Measurements from ENCODE around the gene LRFN5.

LRFN5 gene

DNA sequence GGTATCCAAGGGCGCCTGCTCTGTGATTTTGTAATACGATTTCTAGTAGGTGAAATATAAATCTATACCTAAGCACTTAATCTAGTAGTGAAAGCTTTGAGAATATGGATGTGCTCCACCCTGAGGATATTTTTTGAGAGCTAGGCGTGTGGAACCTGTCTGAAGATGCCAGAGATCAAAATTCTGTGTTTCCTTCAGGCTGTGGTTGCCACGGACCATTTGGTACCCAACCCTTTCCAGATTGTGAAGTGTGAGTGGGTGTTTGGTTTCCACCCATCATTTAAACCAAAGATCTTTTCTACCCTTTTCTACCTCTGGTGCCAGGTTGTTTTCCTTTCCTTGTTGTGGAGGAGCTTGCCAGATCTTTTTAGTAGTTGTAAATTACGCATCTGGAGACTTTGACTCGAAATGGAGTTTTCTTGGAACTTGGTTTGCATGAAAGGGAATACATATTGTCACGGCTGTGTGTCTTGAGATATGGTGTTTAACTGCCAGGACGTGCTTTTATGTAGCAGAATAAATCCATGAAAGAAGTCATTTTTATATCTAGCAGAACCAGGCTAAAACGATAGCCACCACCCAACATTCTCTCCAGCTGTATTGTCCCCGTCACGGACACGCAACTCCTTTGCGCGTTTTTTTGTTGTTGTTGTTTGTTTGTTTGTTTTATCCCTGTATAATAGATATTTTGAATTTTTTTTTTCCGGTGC, 2.2 kb downstream of the LRFN5 start:
- H3K27ac Mint-ChIP-seq, result no peak overlapping the region
- H3K36me3 Mint-ChIP-seq (ENCODE audit: low read depth), result no peaks in the 10 kb centered on the region
- H3K4me1 Mint-ChIP-seq (ENCODE audit: low read depth), result peaks cover 5% of the 10 kb centered on the region
- peaks cover 74% of the 10 kb centered on the region for H3K27me3 Mint-ChIP-seq
- no peak overlapping the region for H3K4me3 Mint-ChIP-seq
- no peaks in the 10 kb centered on the region for H3K9me3 Mint-ChIP-seq
- intact Hi-C loops (cut with micrococcal nuclease), result no loop called here

DNA sequence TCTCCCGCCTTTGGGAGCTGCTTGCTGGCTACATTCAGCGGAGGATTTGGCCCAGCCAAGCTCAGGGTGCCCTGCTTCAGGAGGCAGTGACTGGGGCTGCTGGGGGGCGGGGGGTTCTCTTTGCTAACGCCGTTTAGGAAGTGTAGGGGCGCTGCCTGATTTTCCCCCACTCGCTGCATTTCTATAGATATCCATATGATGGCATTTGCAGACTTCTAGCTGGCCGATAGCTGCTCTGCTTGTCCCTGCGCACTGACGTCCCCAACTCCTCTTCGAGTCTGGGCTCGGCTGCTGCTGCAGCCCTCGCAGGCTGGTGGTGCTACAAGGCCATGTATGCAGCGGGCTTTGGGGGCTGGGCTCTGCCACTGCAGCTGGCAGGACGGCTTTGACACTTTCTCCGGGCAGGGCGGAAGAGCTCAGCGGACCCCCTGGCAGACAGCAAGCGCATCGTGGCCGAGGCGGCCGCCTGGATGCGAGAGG, 3.1 kb downstream of the LRFN5 start:
- intact Hi-C loops (cut with micrococcal nuclease), result no loop called here
- Mint-ChIP-seq H3K27ac (no peak overlapping the region), H3K4me1 (ENCODE audit: low read depth) (peaks cover 5% of the 10 kb centered on the region), H3K27me3 (peaks cover 66% of the 10 kb centered on the region), H3K9me3 (no peaks in the 10 kb centered on the region), H3K4me3 (no peak overlapping the region), H3K36me3 (ENCODE audit: low read depth) (no peaks in the 10 kb centered on the region)

DNA sequence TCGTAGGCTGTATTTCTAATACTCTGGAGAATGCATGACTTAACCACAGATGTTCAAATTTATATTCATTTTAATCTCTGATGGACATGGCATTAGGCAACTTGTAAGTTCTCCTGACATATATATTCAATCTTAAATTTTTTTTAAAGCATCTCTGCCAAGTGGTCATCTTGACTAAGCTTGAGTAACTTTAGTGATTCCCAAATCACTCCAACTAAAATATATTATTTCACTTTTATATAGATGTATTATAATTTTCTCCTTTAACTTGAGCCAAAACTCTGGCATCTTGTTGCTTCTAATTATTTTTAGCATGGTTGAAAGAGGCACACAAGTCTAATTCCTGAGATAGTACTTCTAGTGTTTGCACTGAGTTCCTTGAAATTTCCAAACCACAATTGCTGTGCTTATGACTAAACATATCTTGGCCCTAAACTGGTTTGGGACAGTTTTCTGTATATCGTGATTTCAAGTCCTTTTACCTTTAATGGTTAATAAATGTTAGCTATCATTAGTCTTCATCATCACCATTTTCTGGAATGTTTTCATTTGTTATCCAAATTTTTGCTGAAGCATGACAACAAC, 8.4 kb downstream of the LRFN5 start:
- intact Hi-C loops (cut with micrococcal nuclease), result no loop called here
- H3K27ac Mint-ChIP-seq, result no peak overlapping the region
- peaks cover 14% of the 10 kb centered on the region for H3K27me3 Mint-ChIP-seq
- H3K4me3 Mint-ChIP-seq, result no peak overlapping the region
- H3K4me1 Mint-ChIP-seq (ENCODE audit: low read depth), result no peaks in the 10 kb centered on the region
- H3K9me3 Mint-ChIP-seq, result no peaks in the 10 kb centered on the region
- no peaks in the 10 kb centered on the region for H3K36me3 Mint-ChIP-seq (ENCODE audit: low read depth)

DNA sequence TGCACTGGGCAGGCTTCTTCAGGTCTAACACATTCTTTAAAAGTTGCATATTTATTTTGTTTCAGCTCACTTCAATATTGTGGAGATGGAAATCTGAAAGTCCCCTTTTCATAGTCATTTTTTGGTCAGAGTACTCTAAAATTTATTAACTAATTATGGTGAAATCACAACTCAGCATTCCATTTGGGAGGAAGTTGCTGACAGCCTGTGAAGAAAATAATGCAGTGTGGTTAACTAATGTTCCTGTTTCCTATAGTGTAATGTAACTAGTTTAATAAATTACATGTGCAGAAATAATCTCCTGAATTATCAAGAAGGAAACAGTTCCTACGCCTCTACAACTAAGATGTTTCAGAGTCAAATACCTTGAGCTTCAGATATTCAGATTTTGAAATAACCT, 17.1 kb downstream of the LRFN5 start:
- Mint-ChIP-seq H3K4me1 (ENCODE audit: low read depth) (no peaks in the 10 kb centered on the region), H3K27ac (no peak overlapping the region), H3K4me3 (no peak overlapping the region), H3K36me3 (ENCODE audit: low read depth) (no peaks in the 10 kb centered on the region), H3K9me3 (no peaks in the 10 kb centered on the region), H3K27me3 (no peaks in the 10 kb centered on the region)
- intact Hi-C loops (cut with micrococcal nuclease), result no loop called here

DNA sequence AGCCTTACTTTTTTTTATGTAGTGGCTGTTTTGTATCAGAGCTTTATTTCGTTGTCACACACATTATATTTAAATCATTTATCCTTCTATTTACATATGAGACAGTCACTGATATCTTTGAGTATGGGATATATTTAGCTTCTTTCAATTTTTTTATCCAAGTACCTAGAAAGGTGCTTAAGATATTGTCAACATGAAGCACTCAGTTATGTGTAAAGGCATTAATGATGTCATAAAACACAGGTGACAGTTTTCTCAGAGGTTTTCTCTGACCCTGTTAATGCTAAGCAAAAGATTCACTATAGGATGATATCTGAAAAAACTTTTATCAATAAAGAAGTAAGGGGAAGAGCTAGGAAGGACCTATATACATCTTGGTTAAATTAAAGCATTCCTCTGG, 23.2 kb downstream of the LRFN5 start:
- Mint-ChIP-seq H3K9me3 (no peaks in the 10 kb centered on the region), H3K36me3 (ENCODE audit: low read depth) (no peaks in the 10 kb centered on the region), H3K27me3 (no peaks in the 10 kb centered on the region), H3K4me1 (ENCODE audit: low read depth) (no peaks in the 10 kb centered on the region), H3K4me3 (no peak overlapping the region), H3K27ac (no peak overlapping the region)
- intact Hi-C loops (cut with micrococcal nuclease), result no loop called here

DNA sequence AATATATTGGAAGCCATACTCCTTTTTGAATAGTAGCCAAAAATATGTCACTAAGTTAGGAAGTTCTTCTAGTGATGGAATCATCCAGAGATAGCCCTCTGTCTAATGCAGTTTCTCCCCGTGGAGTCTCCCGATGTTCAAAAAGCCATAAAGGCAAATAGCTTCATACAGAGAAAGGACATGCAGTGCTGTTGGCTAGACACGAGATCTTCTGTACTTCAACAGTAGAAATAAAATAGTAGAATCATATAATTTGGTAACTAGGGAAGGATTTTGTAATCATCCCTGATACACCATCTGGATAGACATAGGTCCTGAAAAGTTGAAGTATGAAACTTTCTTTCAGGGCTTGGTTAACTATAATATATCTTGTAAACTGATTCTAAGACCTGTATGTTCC, 27.6 kb downstream of the LRFN5 start:
- Mint-ChIP-seq H3K4me1 (ENCODE audit: low read depth) (no peaks in the 10 kb centered on the region), H3K36me3 (ENCODE audit: low read depth) (no peaks in the 10 kb centered on the region), H3K4me3 (no peak overlapping the region), H3K9me3 (no peaks in the 10 kb centered on the region), H3K27me3 (no peaks in the 10 kb centered on the region), H3K27ac (no peak overlapping the region)
- intact Hi-C loops (cut with micrococcal nuclease), result no loop called here

DNA sequence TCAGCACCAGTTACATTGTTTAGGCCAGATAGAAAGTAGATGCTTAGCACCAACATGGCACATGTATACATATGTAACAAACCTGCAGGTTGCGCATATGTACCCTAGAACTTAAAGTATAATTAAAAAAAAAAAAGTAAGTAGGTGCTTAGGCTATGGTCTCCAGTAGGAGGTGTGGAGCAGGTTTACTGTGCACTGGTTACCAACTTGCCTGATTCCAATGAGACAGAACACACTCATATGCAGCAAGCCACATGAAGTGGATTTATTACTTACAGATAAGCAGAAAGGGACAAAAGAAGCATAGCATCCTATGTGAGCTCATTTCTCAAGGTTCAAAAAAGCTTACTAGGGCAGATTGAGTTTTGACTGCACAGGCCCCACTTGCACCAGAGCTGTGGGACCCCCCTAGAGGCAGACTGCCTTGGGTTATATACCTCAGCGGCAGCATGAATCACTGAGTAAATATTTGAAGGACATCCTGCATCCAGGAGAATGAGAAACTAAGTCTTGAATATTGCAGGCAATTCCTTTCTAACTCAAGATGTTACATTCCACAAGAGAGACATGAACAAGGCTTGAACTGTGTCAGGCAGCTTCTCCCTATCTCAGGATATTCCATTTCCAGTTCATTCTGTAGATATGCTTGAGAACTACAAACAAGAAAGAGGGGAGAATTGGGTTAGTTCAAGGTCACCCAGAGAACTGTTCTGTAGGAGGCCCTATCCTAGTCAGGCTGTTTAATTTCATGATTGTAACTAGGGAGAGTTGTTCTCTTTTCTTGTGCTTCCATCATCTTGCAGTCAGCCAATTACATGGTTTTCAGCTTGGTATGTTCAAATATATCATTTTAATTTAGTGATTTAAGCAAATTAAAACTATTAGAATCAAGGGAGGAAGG, 30.1 kb downstream of the LRFN5 start:
- H3K36me3 Mint-ChIP-seq (ENCODE audit: low read depth), result no peaks in the 10 kb centered on the region
- no peaks in the 10 kb centered on the region for H3K27me3 Mint-ChIP-seq
- no peaks in the 10 kb centered on the region for H3K9me3 Mint-ChIP-seq
- no peak overlapping the region for H3K27ac Mint-ChIP-seq
- intact Hi-C loops (cut with micrococcal nuclease), result no loop called here
- H3K4me3 Mint-ChIP-seq, result no peak overlapping the region
- H3K4me1 Mint-ChIP-seq (ENCODE audit: low read depth), result no peaks in the 10 kb centered on the region

DNA sequence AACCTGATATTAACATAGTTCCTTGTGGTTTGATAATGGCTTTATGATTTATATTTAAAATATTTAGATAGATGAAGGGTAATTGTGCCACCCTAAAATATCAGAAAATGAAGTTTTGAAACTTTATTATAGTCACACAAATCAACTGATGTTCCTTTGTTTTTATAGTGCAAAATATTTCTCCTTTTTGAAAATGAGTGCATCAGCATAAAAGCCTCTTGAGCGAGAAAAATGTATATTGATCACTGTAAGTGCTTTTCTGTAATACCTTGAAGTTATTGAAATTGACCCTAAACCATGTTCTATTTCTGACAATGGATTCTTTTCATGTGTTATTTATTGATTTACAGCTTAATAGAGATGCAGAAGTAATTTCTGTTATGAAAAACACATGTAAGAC, 35.0 kb downstream of the LRFN5 start:
- intact Hi-C loops (cut with micrococcal nuclease), result no loop called here
- Mint-ChIP-seq H3K27me3 (no peaks in the 10 kb centered on the region), H3K4me3 (no peak overlapping the region), H3K27ac (no peak overlapping the region), H3K36me3 (ENCODE audit: low read depth) (no peaks in the 10 kb centered on the region), H3K9me3 (no peaks in the 10 kb centered on the region), H3K4me1 (ENCODE audit: low read depth) (no peaks in the 10 kb centered on the region)

DNA sequence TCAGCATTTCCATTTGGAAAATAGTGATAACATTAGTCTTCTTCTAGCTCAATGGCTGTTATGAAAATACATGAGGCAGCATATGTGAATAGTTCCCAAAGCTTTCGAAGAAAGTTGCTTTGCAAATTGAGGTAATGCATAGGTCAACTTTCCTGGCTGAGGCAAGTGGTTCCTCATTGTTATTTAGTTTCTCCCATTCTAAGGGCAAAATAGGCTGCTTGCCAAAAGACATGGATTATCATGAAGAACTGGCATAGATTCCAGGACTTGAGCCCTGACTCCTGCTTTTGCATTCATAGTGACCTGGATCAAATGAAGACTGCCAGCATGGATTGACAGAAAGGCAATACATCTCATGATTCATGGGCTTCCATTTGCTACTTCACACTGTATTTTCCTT, 35.7 kb downstream of the LRFN5 start:
- H3K27ac Mint-ChIP-seq, result no peak overlapping the region
- no peaks in the 10 kb centered on the region for H3K9me3 Mint-ChIP-seq
- no peaks in the 10 kb centered on the region for H3K36me3 Mint-ChIP-seq (ENCODE audit: low read depth)
- no peaks in the 10 kb centered on the region for H3K4me1 Mint-ChIP-seq (ENCODE audit: low read depth)
- H3K27me3 Mint-ChIP-seq, result no peaks in the 10 kb centered on the region
- H3K4me3 Mint-ChIP-seq, result no peak overlapping the region
- intact Hi-C loops (cut with micrococcal nuclease), result no loop called here

DNA sequence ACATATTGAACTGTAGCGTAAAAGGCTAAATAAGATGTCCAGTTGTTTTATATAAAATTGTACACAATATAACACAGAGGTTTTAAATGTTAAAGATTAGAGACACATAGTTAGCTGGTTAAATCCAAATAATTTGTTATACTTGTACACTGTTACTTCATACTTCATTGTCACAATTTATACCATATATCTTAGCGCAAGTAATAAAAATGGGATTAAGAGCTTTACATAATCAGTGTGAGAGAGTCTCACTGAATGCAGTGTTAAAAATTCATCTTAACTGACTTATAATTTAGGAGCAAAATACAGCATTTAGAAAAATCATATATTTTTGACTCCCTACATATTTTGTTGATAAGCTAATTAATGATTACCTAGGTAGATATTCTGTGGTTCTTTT, 36.1 kb downstream of the LRFN5 start:
- Mint-ChIP-seq H3K36me3 (ENCODE audit: low read depth) (no peaks in the 10 kb centered on the region), H3K27me3 (no peaks in the 10 kb centered on the region)
- intact Hi-C loops (cut with micrococcal nuclease), result no loop called here

DNA sequence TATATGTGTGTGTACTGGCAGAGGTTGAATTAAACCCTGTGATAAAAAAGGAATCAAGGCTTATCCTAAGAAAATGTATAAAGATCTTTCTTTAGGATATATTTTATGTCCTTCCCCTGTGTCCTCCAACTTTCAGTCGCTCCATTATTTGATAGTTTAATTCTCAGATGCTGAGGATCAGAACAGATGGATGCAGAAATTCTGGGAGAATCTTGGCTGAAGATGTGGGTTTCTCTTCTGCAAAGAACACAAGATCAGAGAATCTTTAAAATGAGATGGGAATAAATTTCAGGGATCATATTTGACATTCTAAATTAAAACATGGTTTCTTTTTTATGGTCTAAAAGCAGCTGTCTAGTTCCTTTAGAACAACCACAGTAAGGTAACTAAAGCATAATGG, 37.9 kb downstream of the LRFN5 start:
- H3K36me3 Mint-ChIP-seq (ENCODE audit: low read depth), result no peaks in the 10 kb centered on the region
- H3K4me1 Mint-ChIP-seq (ENCODE audit: low read depth), result no peaks in the 10 kb centered on the region
- H3K27ac Mint-ChIP-seq, result no peak overlapping the region
- H3K9me3 Mint-ChIP-seq, result no peaks in the 10 kb centered on the region
- no peaks in the 10 kb centered on the region for H3K27me3 Mint-ChIP-seq
- no peak overlapping the region for H3K4me3 Mint-ChIP-seq
- intact Hi-C loops (cut with micrococcal nuclease), result no loop called here

More for the DNA sequence above, 36.1 kb downstream of the LRFN5 start:
- no peaks in the 10 kb centered on the region for H3K4me1 Mint-ChIP-seq (ENCODE audit: low read depth)
- no peak overlapping the region for H3K4me3 Mint-ChIP-seq
- H3K27ac Mint-ChIP-seq, result no peak overlapping the region
- H3K9me3 Mint-ChIP-seq, result no peaks in the 10 kb centered on the region

DNA sequence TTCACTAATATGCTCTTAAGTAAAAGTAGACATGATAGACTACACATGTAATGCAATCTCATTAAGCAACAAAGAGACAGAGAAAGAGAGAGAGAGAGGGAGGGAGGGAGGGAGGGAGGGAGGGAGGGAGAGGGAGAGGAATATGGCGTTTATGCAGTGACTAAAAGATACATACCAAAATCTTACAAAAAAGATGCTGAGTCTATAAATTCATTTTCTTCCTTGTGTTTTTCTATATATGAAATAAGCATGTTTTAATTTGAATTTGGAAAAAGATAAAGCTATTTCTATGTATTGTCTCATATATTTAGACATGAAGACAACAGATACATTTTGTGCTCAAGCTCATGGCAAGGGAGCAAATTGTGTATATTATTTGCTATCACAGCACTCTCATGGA, 44.1 kb downstream of the LRFN5 start:
- Mint-ChIP-seq H3K27me3 (no peaks in the 10 kb centered on the region), H3K9me3 (no peaks in the 10 kb centered on the region), H3K36me3 (ENCODE audit: low read depth) (no peaks in the 10 kb centered on the region), H3K4me3 (no peak overlapping the region), H3K27ac (no peak overlapping the region), H3K4me1 (ENCODE audit: low read depth) (no peaks in the 10 kb centered on the region)
- intact Hi-C loops (cut with micrococcal nuclease), result no loop called here

DNA sequence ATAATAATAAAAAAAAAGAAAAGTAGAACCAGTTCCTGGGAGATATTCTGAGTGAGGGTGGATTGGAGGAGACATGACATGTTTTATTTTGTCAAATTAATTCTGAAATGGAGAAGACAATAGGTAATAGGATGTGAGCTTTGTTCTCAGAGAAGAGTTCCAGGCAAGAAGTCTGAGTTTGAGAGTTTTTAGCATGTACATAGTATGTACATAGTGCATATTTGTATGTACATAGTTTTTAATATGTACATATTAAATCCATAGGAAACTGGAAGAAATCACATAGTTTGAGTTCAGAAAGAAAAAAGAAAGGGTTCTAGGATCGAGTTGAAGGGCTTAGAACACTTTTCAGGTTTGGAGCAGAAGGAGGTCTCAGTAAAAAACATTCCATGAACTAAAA, 47.5 kb downstream of the LRFN5 start:
- H3K36me3 Mint-ChIP-seq (ENCODE audit: low read depth), result no peaks in the 10 kb centered on the region
- H3K27me3 Mint-ChIP-seq, result no peaks in the 10 kb centered on the region
- H3K4me3 Mint-ChIP-seq, result no peak overlapping the region
- intact Hi-C loops (cut with micrococcal nuclease), result no loop called here
- H3K4me1 Mint-ChIP-seq (ENCODE audit: low read depth), result no peaks in the 10 kb centered on the region
- H3K9me3 Mint-ChIP-seq, result no peaks in the 10 kb centered on the region
- no peak overlapping the region for H3K27ac Mint-ChIP-seq

DNA sequence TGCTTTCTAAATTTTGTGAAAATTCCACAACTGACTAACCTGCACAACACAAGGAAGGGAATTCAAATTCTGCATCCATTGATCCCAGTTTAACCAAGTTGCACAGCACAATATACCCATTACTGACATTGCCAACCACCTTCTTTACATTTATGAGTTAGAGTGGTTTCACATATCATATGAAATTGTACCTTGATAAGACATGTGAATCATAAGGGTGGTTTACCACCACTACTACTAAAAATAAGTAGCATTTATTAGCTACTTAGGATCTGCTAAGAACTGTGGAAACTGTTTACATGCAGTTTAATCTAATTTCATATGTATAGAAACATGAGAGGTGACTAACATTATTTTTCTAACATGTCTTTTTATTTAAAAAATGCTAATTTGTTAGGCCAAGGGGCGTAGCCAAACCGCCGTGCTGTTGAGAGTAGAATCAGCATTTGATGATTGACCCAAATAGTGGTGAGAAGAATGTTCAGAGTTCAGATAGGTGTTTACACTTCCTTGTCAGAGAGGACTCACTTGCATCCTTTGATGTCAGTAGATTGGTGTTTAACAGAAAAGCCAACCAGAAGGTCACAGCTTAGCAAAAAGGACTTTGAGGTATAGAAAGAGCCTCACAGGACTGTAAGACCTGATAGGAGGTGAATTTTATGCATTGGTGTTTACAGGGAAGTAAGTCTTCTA, 56.2 kb downstream of the LRFN5 start:
- intact Hi-C loops (cut with micrococcal nuclease), result no loop called here

More for the DNA sequence above, 56.2 kb downstream of the LRFN5 start:
- no peaks in the 10 kb centered on the region for H3K9me3 Mint-ChIP-seq
- H3K27me3 Mint-ChIP-seq, result no peaks in the 10 kb centered on the region
- no peaks in the 10 kb centered on the region for H3K4me1 Mint-ChIP-seq (ENCODE audit: low read depth)
- no peak overlapping the region for H3K27ac Mint-ChIP-seq
- H3K36me3 Mint-ChIP-seq (ENCODE audit: low read depth), result no peaks in the 10 kb centered on the region
- H3K4me3 Mint-ChIP-seq, result no peak overlapping the region
